Smooth muscle cell (in vitro differentiated cells): ENCODE data around the gene PHACTR3. TPM values are rescaled to one million over a fixed set of nuclear protein-coding genes. Genes with fewer than 3 reads are reported as not detected.

Source experiments
- DNase-seq: peaks from one replicate; lab custom pipeline; 2025; ENCODE audit not compliant: unreplicated experiment; lab: John Stamatoyannopoulos, UW
- H2AFZ ChIP-seq: fragments of 200-600 bp; sonication (generic); 2 replicates; pipeline ENCODE4 v1.6.0; 2016; ENCODE audit warnings: antibody characterized with exemption, low read depth, mild to moderate bottlenecking
- H3F3A ChIP-seq: fragments of 200-600 bp; sonication (generic); 2 replicates; pipeline ENCODE4 v1.6.0; 2017; ENCODE audit warnings: antibody characterized with exemption, low read depth
- H3K27ac ChIP-seq: fragments of 200-600 bp; sonication (generic); 2 replicates; pipeline ENCODE4 v1.5.1; 2016; ENCODE audit warnings: low read depth, mild to moderate bottlenecking
- H3K27me3 ChIP-seq: fragments of 200-600 bp; sonication (generic); 2 replicates; pipeline ENCODE4 v1.6.1; 2016; ENCODE audit warnings: low read depth, mild to moderate bottlenecking
- H3K36me3 ChIP-seq: fragments of 200-600 bp; sonication (generic); 2 replicates; pipeline ENCODE4 v1.5.1; 2016; ENCODE audit warnings: low read depth
- H3K4me1 ChIP-seq: fragments of 200-600 bp; sonication (generic); 2 replicates; pipeline ENCODE4 v1.5.1; 2016; ENCODE audit warnings: low read depth
- H3K4me2 ChIP-seq: fragments of 200-600 bp; sonication (generic); 2 replicates; pipeline ENCODE4 v1.6.0; 2016; ENCODE audit warnings: mild to moderate bottlenecking
- H3K4me3 ChIP-seq: fragments of 200-600 bp; sonication (generic); 2 replicates; pipeline ENCODE4 v1.5.1; 2016; ENCODE audit warnings: mild to moderate bottlenecking
- H3K79me2 ChIP-seq: fragments of 200-600 bp; sonication (generic); 2 replicates; pipeline ENCODE4 v1.6.0; 2016; ENCODE audit warnings: low read depth, mild to moderate bottlenecking
- H3K9ac ChIP-seq: fragments of 200-600 bp; sonication (generic); 2 replicates; pipeline ENCODE4 v1.6.0; 2016; ENCODE audit warnings: low read depth
- H3K9me3 ChIP-seq: fragments of 200-600 bp; sonication (generic); replicated peaks from 2 replicates; pipeline ENCODE4 v1.5.1; 2016; ENCODE audit warnings: low read depth
- H4K20me1 ChIP-seq: fragments of 200-600 bp; sonication (generic); 2 replicates; pipeline ENCODE4 v1.6.0; 2016; ENCODE audit warnings: low read depth
- CTCF ChIP-seq: fragments of 200-600 bp; sonication (generic); IDR thresholded peaks from 2 replicates; pipeline ENCODE4 v1.5.1; 2017; ENCODE audit warnings: borderline replicate concordance, mild to moderate bottlenecking, antibody characterized with exemption; ENCODE audit not compliant: insufficient read depth, poor library complexity, severe bottlenecking
- WGBS: methylation state at CpG from one replicate; pipeline ENCODE4 v1.1.7; 2016; ENCODE audit warnings: low lambda C conversion rate; 5-methylcytosine and 5-hydroxymethylcytosine counted together
- polyA plus RNA-seq: library from polyadenylated mRNA; unstranded; fragments of >200 nt; fragmentation: Nextera tagmentation; extraction: Ambion mirVana; gene quantifications from 2 replicates; pipeline ENCODE4 v1.2.1, GENCODE V29; 2016
- total RNA-seq: library from RNA; depleted of rRNA; stranded (reverse); fragments of >200 nt; gene quantifications from 2 replicates; pipeline ENCODE4 v1.2.3, GENCODE V29; 2014

The PHACTR3 gene
- total and polyA plus RNA-seq, 2 experiments from 2014 or later: 0.76 to 2.6 TPM

- DNase-seq: no peak
- no peaks in the 10 kb centered on the region for H3K4me1 ChIP-seq
- 59% methylated on average over 2 of the region's 2 CpGs for WGBS
These were observed 127.0 kb downstream of the PHACTR3 start for GRCh38 chr20:59731376-59731775.

GRCh38 chr20:59733351-59733750 is 129.0 kb downstream of the PHACTR3 start:
- TF ChIP-seq CTCF: no peak
- Histone ChIP-seq H3K27ac (no peak overlapping the region), H3F3A (no peaks in the 10 kb centered on the region), H3K4me2 (no peak overlapping the region), H3K4me1 (no peaks in the 10 kb centered on the region), H3K36me3 (no peaks in the 10 kb centered on the region), H4K20me1 (no peaks in the 10 kb centered on the region), H3K4me3 (no peak overlapping the region), H3K27me3 (no peaks in the 10 kb centered on the region), H3K9me3 (no peaks in the 10 kb centered on the region), H2AFZ (no peak overlapping the region), H3K9ac (no peak overlapping the region), H3K79me2 (no peaks in the 10 kb centered on the region)
- 56% methylated on average over 3 of the region's 3 CpGs for WGBS
- DNase-seq: no peak

More at GRCh38 chr20:59731376-59731775, 127.0 kb downstream of the PHACTR3 start:
- no peak overlapping the region for H3K27ac ChIP-seq
- H3K79me2 ChIP-seq: no peaks in the 10 kb centered on the region
- H3K9me3 ChIP-seq: no peaks in the 10 kb centered on the region
- H4K20me1 ChIP-seq: no peaks in the 10 kb centered on the region
- no peaks in the 10 kb centered on the region for H3K27me3 ChIP-seq
- no peak overlapping the region for H3K4me2 ChIP-seq
- H3F3A ChIP-seq: no peaks in the 10 kb centered on the region
- H2AFZ ChIP-seq: no peak overlapping the region
- H3K36me3 ChIP-seq: no peaks in the 10 kb centered on the region
- H3K9ac ChIP-seq: no peak overlapping the region
- no peak for TF ChIP-seq CTCF
- no peak overlapping the region for H3K4me3 ChIP-seq

- no peak for TF ChIP-seq CTCF
- Histone ChIP-seq H3K79me2 (no peaks in the 10 kb centered on the region), H3F3A (no peaks in the 10 kb centered on the region), H3K4me2 (no peak overlapping the region), H2AFZ (no peak overlapping the region), H4K20me1 (no peaks in the 10 kb centered on the region), H3K4me3 (no peak overlapping the region), H3K4me1 (no peaks in the 10 kb centered on the region), H3K27me3 (no peaks in the 10 kb centered on the region), H3K36me3 (no peaks in the 10 kb centered on the region), H3K27ac (no peak overlapping the region), H3K9me3 (no peaks in the 10 kb centered on the region), H3K9ac (no peak overlapping the region)
- 65% methylated on average over 8 of the region's 8 CpGs for WGBS
- no peak for DNase-seq
These were observed 131.1 kb downstream of the PHACTR3 start for GRCh38 chr20:59735486-59735885.

- 75% methylated on average over 1 of the region's 1 CpG for WGBS
- no peak for TF ChIP-seq CTCF
- H3F3A ChIP-seq: no peaks in the 10 kb centered on the region
- H3K36me3 ChIP-seq: no peaks in the 10 kb centered on the region
- H3K9ac ChIP-seq: no peak overlapping the region
- no peaks in the 10 kb centered on the region for H3K9me3 ChIP-seq
- H4K20me1 ChIP-seq: no peaks in the 10 kb centered on the region
- no peaks in the 10 kb centered on the region for H3K27me3 ChIP-seq
- DNase-seq: no peak
- H3K79me2 ChIP-seq: no peaks in the 10 kb centered on the region
- H3K27ac ChIP-seq: no peak overlapping the region
- no peak overlapping the region for H3K4me3 ChIP-seq
- H3K4me2 ChIP-seq: no peak overlapping the region
- no peak overlapping the region for H2AFZ ChIP-seq
- H3K4me1 ChIP-seq: no peaks in the 10 kb centered on the region
These were observed 131.6 kb downstream of the PHACTR3 start for GRCh38 chr20:59735917-59736316.
